Measurements from ENCODE around the gene LRCH3.

The LRCH3 gene

DNA sequence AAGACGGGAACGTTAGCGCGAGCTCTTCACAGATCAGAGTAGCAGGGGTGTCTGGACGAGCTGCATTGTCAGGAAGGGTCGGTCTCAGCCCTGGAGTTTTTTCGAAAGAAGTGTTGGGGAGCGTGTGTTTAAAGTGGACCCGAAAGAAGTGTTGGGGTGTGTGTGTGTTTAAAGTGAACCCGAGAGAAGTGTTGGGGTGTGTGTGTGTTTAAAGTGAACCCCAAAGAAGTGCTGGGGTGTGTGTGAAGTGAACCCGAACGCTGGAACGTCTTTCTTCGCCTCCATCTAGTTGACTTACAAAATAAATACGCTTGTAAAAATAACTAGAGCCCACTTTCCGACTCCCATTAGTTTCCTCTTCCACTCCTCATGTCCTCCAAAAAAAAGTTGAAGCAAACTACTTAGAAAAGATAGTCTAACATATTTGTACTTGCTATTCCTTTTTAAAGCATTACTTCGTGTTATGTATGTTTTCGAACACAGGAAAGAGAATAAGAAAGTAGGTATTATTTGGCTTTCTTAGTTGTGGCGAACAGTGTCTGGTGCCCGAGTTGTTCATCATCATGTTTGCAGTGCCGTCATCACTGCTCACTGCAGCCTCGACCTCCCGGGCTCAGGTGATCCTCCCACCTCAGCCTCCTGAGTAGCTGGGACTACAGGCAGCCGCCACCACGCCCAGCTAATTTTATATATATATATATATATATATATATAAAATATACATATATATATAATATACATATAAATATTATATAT lies 1.0 kb downstream of the LRCH3 start:
- in situ Hi-C loops (cut with MboI; ENCODE audit: low sequenced_read_pairs) = no loop called here

DNA sequence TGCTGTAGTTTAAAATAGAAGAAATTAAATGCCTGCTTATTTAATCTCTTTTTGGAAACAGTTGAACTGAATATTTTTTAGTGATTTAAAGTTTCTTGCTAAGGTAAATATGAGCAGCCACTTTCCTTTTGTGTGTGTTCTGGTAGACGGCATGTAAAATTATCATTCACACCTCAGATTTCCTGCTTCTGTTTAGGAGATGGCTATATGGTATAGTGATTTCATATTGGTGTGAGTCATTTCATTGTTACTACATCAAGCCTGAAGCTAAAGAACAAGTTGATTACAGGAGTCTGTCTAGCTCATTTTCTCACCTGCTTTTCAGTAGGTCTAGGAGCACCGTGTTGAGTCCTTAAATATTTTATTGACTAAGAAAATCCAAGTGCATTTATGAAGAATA lies 2.2 kb downstream of the LRCH3 start:
- in situ Hi-C loops (cut with MboI; ENCODE audit: low sequenced_read_pairs) = no loop called here

DNA sequence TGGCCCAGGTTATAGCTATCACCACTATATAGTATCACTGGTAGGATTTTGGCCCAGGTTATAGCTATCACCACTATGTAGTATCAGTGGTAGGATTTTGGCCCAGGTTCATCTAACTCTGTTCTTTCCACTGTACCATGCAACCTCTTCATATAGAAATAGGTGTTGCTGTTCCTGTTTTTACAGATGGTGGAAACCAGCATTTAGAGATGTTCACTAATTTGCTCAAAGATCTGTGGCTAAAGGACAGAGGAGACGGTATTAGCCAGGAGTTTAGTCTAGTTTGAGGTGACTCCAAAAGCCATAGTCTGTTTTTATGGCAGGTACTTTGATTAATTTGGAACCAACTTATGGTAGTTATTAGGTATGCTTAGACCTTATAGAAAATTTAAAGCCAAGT lies 3.1 kb downstream of the LRCH3 start:
- in situ Hi-C loops (cut with MboI; ENCODE audit: low sequenced_read_pairs) = no loop called here

DNA sequence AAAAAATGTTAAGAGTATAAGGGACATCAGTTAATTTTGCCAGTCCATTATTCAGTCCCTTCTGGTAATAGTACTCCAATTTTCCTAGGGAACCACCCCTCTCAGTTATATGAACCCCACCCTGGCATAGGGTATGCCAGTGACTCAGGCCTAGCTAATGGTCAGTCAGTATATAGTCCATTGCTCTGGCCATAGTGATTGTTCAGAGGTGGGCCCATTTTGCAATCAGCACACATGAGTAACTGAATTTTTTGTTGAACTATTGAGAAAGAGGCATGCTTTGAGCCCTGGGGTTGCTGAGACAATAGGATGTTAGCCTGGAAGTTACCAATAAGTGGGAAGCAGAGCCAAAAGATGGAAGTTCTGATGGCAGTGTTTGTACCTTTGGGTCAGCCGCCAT lies 4.1 kb downstream of the LRCH3 start:
- in situ Hi-C loops (cut with MboI; ENCODE audit: low sequenced_read_pairs) = no loop called here

DNA sequence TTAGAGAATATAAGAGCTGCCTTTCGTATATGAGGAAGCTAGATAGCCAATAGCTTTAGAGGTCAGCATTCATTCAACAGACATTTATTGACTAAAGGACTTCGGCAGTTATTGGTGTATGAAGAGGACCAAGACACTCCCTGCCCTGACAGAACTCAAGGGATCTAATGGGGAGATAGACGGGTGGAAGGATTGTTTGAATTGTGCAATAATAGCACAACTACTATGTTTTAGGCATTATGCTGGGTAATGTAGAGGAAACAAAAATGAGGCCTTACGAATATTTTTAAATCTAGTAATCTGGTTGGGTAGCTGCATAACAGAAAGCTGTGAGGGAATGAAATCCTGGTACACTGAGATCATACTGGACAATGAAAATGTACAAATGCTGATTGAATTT lies 5.0 kb downstream of the LRCH3 start:
- in situ Hi-C loops (cut with MboI; ENCODE audit: low sequenced_read_pairs) = no loop called here

DNA sequence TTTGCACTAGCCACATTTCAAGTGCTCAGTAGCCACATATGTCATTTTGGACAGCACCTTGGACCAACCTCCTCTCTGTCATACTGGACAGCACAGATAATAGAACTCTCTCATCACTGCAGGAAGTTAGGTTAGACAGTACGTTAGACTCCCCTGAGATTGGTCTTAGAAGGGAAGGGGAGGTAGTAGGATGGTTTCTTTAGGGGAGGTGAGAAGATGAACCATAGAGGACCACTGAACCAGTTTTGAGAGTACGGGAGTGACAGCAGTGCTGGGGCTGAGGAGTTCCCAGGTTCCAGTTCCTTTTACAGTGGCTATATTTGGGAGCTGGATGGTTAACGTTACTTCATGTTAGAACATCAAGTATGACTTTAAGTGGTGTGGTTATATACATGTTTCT lies 7.8 kb downstream of the LRCH3 start:
- in situ Hi-C loops (cut with MboI; ENCODE audit: low sequenced_read_pairs) = no loop called here

DNA sequence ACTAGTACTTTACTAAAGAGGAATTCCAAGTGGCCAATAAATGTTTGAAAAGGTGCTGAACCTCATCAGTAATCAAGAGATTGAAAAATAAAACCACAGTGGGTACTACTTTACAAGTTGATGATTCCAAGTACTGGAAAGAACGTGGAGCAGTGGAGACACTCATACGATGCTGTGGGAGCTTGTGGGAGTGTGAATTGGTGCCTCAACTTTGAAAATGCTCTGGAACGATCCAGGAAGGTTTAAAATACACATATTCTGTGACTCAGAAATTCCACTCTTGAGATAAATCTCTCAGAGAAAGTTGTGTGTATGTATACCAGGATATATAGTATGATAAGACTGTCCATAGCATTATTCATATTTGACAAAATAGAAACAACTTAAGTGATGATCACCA lies 9.3 kb downstream of the LRCH3 start:
- in situ Hi-C loops (cut with MboI; ENCODE audit: low sequenced_read_pairs) = no loop called here

DNA sequence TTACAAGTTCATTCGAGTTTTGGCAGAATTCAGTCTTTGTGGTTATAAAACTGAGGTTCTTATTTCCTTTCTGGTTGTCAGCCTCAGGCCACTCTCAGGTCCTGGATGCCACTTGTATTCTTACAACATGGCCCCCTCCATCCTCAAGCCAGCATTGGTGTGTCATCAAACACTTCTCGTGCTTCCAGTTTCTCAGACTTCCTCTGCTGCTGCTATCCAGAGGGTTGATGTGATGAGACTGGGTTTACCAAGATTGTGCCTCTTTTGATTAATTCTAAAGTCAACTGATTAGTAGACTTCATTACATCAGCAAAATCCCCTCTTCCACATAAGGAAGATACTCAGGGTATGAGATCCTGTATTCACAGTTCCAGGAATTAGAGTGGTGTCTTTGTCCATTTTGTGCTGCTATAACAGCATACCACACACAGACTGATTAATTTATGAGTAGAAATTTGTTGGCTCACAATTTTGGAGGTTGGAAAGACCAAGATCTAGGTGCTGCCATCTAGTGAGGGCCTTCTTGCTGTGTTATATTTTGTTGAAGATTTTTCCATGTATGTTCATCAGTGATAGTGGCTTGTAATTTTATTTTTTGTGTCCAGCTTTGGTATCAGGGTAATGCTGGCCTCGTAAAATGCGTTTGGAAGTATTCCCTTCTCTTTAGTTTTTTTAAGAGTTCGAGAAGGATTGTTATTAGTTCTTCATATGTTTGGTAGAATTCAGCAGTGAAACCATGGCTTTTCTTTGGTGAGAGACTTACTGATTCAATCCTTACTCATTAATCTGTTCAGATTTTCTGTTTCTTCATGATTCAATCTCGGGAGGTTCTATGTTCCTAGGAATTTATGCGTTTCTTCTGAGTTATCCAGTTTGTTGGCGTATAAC lies 11.1 kb downstream of the LRCH3 start:
- in situ Hi-C loops (cut with MboI; ENCODE audit: low sequenced_read_pairs) = no loop called here

DNA sequence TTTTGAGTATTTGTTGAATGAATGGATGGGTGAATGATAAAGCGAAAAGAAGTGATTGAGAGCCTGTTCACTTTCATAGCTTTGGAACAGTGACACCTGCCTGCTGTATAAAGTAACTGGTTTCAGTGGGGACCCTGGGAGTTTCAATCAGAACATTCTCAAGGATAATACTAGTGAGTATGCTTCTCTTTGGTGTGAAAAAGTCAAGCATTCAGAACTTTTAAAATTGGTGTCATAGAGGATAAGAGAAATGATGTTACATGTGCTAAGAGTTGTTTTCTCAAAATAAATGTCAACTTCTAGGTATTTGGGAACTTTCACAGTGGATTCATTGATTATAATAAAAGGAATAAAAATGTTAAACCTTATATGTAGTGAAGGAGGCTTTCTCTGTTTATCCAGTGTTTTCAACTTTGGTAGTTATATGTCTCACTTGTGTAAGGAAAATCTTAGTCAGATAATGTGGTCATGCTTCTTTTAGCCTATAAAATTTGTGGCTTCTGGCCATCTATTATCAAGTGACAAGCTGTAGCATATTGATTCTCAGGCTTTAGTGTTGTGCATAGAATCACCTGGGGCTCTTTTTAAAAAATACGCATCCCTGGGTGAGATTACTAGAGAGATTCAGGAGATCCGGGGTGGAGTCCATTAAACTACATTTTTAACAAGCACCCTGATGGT lies 11.9 kb downstream of the LRCH3 start:
- in situ Hi-C loops (cut with MboI; ENCODE audit: low sequenced_read_pairs) = no loop called here

DNA sequence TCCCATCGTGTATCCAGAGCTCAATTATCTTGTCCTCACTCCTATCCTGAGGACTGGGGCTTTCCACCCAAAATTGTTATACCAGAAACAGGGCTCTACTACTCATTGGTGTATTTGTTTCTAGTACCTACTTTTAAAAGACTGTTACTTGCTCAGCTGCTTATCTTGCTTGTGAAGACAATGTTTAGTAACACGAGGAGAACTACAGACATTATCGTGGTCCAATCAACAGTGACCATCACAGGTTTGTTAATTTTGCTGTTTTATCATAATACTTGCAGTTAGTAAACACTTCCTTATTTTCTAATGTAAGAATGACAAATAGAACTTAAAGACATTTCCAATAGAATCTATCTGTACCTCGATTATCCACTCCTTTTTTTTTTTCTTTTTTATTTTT lies 13.5 kb downstream of the LRCH3 start:
- in situ Hi-C loops (cut with MboI; ENCODE audit: low sequenced_read_pairs) = no loop called here

DNA sequence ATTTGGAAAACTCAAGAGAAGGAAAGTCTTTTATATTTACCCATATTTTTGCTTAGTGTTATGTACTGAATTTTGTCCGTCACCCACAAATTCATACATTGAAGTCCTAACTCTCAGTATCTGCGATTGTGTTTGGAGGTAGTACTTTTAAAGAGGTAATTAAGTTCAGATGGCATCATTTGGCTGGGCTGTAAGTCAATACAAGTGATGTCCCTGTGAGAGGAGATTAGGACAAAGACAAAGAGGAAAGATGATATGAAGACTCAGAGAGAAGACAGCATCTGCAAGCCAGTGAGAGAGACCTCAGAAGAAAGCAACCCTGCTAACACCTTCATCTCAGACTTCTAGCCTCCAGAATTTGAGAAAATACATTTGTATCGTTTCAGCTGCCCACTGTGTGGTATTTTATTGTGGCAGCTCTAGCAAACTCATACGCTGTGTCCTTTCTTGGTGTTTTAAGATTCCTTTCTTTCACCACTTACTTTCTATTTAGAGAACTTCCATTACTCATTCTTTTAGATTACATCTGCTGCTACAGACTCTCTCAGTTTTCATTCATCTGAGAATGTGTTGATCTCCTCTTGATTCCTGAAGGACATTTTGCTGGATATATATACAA lies 17.0 kb downstream of the LRCH3 start:
- in situ Hi-C loops (cut with MboI; ENCODE audit: low sequenced_read_pairs) = no loop called here

DNA sequence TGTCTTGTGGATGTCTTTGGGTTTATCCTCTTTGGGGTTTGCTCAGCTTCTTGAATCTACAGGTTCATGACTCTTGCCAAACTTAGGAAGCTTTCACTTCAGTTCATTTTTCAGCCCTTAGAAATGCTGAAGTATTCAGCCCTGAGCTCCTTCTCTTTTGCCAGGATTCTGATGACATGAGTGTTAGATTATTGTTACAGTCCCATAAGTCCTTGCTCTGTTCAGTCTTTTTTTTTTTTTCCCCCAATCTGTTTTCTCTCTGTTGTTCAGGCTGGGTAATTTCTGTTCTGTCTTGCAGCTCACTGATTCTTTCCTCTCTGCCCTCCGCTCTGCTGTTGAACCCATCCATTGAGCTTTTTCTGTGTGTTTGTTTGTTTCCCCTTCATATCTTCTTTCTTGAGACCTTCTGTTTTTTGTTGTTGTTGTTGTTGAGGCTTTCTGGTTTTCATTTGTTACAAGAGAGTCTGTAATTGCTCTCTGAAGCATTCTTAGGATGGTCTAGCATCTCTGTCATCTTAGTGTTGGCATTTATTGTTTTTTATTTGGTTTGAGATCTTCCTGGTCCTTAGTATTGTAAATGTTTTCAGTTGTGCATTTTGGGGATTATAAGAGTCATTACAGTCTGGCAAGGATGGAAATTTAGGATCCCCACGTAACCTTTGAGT lies 18.4 kb downstream of the LRCH3 start:
- in situ Hi-C loops (cut with MboI; ENCODE audit: low sequenced_read_pairs) = no loop called here

DNA sequence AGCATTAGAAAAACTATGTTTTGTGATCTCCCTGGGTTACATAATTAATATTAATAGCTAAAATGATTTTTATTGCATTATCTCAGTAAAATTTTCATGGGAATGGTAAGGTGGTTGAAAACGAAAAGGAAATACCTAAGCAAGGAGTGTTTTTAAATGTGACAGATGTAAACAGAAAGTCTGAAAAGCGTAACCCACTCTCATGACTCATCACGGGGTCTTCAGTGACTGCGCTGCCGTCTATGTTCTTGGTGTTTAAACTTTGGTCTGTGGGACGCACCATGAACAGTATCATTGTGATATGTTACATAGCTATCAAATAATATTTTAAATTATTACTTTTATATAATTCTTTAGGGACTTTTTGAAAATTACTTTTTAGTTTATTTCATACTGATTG lies 19.8 kb downstream of the LRCH3 start:
- in situ Hi-C loops (cut with MboI; ENCODE audit: low sequenced_read_pairs) = no loop called here

DNA sequence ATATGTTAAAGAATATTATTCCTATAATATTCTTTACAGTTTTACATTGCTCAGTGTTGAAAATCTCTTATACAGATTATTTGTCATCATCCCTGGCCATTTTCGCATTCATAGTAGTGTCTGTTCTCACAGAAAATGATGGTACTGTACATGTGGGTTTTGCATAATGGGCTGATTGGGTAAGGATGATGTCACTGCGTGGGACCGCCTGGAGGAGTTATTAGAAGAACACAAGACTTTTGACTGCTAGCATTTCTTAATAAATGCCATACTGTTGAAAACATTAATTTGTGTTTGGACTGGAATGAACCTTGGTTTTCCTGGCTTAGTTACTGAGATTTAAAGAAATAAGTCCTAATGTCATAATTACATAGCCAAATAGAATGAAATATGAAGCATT lies 20.3 kb downstream of the LRCH3 start:
- in situ Hi-C loops (cut with MboI; ENCODE audit: low sequenced_read_pairs) = no loop called here

DNA sequence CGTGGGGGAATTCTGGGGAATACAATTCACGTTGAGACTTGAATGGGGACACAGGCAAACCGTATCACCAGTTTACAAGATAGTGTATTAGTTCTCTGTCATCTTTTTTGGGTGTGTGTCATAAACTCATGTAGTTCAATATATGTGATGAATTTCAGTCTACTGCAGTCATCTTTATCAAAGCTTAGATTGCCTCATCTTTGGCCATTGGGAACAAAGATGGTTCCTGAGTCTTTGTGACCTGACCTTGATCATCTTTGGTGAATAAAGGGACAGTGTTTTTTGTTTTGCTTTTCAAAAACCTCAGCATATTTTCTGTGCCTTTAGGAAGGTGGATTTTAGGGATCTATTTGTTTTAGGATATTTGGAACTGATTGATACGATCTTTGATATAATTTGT lies 23.3 kb downstream of the LRCH3 start:
- in situ Hi-C loops (cut with MboI; ENCODE audit: low sequenced_read_pairs) = no loop called here

DNA sequence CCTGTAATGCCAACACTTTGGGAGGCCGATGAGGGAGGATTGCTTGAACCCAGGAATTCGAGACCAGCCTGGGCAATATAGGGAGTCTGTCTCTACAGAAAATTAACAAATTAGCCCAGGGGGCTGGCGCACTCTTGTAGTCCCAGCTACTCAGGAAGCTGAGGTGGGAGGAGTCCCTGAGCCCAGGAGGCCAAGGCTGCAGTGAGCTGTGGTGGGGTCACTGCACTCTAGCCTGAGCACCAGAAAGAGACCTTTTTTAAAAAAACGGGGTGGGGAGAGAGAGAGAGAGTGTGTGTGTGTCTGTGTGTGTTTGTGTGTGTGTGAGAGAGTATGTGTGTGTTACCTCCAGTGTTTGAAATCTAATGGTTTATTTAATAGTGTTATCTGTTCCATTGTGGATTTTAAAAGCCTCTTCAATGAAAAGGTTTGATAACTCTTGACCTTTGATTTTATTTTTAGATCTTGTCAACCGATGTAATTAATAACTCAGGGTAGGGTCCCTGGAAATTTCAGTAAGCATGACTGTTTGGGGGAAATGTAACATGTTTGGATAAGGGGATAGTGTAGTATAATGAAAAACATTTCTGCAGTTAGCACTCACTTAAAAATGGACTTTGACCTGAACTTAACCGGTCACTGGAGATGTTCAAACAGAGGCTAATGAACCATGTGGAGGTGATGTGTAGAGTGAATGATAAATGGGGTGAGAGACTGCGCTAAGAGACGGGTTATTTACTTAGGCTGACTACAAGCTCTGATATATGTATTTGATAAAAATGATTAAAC lies 29.7 kb downstream of the LRCH3 start:
- in situ Hi-C loops (cut with MboI; ENCODE audit: low sequenced_read_pairs) = no loop called here

DNA sequence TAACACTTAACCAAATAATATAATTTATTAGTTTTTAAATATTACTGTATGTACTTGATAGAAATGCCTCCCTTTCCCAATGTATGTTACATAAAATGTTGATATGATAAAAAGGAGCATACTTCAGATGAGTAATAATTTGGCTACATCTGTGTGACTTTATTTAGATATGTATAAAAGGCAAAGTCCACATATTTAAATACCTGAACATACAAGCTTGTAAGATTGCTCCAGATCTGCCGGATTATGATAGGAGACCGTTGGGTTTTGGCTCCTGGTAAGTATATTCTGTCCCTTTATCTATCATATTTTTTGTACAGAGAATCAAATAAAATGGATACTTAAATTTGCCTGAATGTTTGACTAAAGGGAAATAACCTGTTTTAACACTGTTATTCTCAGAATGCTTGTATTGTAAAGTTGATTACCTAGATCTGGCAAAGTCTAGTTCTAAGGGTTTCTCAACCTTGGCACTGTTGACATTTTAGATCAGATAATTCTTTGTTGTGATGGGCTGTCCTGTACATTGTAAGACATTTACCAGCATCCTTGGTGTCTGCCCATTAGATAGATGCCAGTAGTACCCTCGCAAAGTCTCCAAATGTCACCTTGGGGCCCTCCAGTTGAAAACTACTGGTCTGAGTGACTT lies 38.5 kb downstream of the LRCH3 start:
- in situ Hi-C loops (cut with MboI; ENCODE audit: low sequenced_read_pairs) = no loop called here

DNA sequence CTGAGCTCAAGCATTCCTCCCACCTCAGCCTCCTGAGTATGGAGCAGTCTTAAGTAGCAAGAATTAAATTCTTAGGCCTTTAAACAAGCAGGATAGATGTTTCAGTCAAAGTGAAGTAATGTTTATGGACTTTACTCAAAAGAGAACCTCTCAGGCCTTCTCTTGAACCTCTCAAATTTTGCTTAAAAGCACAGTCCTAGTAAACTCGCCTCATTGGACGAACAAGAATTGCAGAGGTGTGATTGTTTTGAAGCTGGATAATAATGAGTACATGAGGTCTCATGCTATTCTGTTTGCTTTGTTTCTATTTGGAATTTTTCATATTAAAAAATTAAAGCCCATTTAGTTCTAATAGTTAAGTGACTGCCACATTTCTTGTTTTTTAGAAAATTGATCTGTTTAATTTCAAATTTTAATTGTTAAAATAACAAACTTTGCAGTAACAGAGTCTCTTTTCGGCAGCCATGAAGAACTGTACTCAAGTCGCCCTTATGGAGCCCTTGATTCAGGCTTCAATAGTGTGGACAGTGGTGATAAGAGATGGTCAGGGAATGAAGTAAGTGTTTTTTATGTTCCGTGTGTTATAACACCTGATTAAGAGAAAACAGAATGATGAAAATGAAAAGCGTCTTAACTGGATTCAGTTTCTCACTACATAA lies 39.4 kb downstream of the LRCH3 start:
- in situ Hi-C loops (cut with MboI; ENCODE audit: low sequenced_read_pairs) = no loop called here

DNA sequence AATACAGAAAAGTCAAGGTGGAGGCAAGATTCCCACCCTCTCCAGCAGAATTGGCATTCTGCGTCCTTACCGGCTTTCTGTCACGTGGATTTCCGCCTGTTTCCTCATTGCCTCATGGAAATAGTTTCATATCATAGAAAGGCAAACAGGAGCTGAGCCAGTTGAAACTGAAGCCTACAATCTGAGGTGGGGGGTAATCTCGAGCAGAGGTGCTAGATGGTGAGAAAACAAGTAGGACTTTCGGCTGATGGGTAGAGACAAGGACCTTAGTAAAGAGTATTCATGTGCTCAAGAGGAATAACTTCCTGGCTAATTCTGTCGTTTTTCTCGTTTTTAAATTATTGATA lies 39.9 kb downstream of the LRCH3 start:
- in situ Hi-C loops (cut with MboI; ENCODE audit: low sequenced_read_pairs) = no loop called here
